Activated CD8-positive, alpha-beta memory T cell treated with anti-CD3 and anti-CD28 coated beads, Interleukin-2, amount 50 U/mL, for 4 hours (primary cell): Measurements from ENCODE around the gene MEGF6.
A peak's percentile ranks its signal among the peaks of the same experiment; 100 is the strongest.

ENCODE experiments used
- DNase-seq: peaks from one replicate; pipeline ENCODE4 v3.0.0-alpha.2; 2020

The MEGF6 gene

DNA sequence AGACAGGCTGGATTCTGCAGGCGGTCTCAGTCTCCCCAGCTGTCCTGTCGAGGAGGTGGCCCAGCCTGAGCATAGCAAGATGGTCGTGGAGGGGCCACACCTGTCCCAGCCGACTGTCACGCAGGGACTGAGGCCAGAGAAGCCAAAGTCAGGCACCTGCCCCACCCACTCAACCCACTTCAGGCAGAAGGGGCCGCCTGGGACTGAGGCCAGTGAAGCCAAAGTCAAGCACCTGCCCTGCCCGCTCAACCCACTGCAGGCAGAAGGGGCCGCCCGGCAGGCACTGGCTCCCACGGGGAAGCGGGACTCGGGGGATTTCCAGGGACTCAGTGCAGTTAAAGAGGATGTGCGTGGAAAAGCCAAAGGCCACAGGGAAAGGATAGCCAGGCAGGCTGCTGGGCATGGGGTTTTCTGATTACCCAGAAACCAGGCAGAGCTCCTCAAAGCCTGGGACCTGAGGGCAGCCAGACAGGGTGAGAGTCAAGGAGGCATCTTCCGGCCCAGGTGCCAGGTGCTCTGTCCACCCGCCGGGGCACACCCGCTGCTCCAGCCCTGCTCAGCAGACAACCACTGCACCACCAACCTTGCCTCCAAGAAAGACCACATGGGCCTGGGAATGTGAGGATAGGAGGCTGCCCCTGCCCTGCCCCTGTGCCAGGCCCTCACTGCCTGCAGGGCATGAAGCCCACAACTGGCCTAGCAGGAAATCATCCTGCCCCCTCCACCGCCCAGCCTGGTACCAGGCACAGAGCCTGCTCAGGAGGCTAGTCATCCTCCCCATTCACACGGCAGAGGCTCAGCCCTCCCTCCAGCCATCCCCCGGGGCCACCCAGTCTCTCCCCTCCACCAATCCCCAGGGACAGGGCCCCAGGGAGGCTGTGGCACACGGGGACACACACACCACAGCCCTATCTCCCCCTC is 41.0 kb downstream of the MEGF6 start:
- DNase-seq: no peak

DNA sequence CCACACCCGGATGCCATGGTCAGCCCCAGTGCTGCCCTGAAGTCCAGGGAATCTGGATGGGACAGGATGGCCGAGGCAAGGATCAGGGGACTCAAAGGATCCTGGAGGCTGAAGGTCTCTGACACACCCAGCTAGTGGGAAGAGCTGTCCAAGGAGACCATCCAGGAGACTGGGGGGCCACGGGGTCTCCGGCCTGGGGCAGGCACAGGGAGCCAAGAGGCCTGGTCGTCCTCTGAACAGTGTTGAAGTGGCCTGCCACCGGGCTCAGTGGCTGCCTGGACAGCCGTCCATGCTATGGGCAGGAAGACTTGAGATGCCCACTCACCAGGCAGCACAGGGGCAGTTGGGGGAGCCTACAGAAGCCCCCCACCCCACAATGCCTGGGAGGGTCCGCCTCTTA is 41.9 kb downstream of the MEGF6 start:
- DNase-seq: no peak

GRCh38 chr1:3568815-3569435 is 42.4 kb downstream of the MEGF6 start:
- no peak for DNase-seq

DNA sequence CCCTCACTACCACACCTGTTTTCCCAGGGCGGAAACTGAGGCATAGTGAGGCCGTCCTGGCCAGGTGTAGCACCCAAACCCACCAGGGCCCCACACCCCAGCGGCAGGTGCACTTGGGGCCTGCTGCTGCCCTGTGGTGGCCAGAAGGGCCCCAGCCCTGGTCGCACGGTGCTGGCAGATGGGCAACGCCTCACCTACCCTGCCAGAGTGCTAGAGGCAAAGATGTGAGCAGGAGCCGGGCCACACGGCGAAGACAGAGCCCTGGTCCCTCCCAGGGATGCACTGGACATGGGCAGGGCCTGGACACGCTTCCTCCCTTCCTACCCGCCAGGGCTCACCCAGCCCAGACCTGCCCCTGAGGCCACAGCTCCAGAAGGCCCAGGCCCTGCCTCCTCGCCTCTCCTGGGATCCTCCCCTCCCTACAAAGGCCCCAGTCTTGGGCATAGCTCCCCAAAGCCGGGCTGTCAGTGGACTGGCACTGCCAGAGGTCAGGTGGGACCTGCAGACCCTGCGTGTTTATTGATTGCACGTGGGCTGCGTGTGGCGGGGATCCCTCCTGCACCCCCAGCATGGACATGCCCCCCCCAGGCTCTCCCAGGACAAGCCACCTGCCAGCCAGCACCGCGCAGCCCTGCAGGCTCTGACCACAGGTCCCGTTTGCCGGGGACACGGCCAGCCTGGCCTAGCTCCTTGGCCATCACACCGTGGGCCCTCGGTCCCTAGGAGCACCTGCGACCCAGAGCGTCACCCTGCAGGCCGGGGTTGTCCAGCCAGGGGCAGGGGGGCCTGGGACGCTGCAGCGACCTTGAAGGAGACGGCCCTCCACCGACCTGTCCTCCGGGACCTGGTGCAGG is 44.1 kb downstream of the MEGF6 start:
- DNase-seq: no peak

GRCh38 chr1:3566003-3566885 is 45.1 kb downstream of the MEGF6 start:
- no peak for DNase-seq

DNA sequence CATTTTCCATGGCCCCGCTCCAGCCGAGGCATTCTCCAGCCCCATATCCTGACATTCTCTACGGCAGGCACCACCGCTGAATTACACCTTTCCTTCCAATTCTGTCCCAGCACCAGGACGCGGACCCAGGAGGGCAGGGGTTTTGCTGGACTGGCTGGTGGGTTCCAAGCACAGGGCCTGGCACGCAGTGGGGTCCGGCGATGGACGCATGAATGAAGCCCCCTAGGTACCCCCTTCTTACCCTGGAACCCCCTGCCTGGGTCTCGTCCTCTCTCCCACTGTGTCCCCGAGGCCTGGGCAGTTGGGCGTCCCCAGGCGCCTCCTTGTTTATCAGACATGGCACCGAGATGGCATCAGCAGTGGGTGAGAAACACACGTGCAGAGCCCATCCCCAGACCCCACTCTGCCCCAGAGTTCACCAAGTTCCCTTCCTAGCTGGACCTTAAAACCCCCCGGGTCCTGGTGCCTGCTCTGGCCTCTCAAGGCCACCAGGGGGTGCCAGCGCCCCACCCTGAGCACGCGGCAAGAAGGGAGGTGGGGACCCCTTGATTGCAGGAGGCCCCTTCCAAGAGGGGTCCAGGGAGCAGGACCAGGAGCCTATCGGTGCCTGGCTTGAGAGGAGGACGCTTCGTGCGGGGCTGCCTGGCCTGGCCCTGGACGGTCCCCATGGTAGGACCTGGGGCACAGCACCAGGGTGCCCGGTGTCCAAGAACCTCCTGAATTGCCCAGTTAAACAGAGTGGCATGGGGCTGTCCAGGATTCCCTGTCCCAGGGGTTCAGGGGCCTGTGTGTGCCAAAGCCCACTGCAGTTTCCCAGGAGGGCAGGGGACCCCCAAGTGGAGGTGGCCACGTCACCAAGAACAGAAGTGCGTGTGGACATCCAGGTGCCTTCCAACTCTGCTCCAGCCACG is 46.1 kb downstream of the MEGF6 start:
- DNase-seq: peak; percentile 53

DNA sequence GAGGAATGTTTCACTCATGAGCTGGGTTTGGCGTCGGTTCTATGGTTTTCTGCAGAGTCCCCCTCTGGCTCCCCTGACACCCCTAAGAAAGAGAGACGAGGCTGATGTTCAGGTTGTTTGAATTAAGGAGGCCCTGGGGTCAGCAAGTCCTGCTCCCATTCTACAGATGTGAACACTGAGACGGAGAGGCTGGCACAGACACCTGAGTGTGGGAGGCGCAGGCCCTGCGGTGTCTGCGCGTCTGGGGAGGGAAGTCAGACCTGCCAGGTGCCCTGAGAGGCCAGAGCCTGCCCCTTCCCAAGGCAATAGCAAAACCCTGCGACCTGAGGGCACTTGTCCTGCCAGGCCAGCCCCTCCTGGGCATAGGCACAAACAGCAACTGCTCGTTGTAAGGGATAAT is 47.7 kb downstream of the MEGF6 start:
- DNase-seq: no peak

DNA sequence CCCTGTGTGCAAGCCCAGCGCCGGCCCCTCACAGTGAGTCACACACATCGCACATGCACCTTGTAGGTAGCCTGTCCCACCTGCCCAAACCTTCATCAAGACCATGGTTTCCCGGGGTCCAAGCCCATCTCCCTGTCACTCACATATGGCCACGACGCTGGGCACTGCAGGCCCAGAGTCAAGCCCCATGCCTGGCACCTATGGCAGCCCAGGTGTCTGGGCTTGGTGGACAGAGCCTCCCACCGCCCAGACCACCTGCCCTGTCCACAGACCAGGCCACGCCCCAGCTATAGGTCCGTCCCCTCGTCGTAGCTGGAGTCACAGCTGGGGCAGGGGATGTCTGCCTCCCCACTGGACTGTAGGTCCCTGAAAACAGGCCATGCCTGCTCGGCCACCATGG is 48.2 kb downstream of the MEGF6 start:
- DNase-seq: no peak

DNA sequence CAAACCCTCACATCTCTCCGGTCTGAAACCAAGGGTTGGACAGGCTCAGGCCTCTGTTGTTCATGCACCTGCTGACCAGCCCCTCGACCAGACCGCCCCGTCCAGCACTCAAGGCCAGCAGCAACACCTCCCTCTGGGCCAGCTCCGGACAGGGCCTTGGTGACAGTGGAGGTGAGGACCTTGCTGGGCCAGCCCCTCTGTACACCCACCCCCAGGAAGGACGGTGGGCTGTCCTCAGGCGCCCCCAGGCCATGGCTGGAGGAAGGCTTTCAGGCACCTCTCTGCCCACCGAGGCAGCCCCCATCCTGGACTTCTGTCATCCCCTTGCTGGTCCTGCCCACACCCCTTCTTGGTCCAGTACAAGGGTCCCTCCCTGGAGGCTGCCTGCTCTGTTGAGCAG is 48.6 kb downstream of the MEGF6 start:
- no peak for DNase-seq

DNA sequence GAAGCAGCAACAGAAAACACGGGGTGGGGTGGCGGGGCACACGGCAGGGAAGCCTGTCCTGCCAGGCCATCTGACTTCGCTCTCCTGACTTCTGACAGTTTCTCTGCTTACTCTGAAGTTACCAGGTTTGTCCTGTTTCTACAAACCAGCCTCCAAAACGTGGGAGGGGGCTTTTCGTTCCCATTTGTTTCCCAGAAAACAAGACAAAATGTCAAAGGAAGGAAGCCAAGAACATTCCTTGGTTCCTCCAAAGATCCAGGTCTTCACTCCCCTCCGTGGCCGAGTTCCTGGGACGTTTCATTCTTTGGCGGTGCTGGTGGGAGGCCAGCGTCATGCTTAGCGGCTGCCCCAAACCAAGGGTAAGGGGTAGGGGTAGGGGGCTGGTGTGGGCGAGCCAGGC is 49.6 kb downstream of the MEGF6 start:
- no peak for DNase-seq

DNA sequence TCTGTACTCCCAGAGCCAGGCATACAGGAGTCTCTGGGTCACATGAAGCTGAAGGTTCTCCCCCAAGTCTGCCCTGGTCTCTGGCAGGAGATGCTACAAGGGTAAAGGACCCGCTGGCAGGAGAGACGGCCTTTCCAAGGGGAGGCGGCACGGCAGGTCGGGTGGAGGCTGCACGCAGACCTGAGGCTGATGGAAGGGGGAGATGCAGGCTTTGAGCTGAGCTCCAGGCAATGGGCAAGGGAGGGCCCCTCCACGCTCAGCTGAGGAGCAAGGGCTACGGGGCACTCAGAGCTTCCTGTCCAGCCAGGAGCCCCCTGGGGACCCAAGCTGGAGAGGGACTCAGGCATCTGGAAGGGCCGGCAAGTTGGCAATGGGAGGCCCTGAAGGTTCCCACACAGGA is 50.3 kb downstream of the MEGF6 start:
- no peak for DNase-seq

GRCh38 chr1:3560251-3560871 is 50.9 kb downstream of the MEGF6 start:
- no peak for DNase-seq

GRCh38 chr1:3558036-3558726 is 53.1 kb downstream of the MEGF6 start:
- DNase-seq: no peak

- no peak for DNase-seq
These were observed 53.9 kb downstream of the MEGF6 start for GRCh38 chr1:3557366-3557765.

GRCh38 chr1:3556336-3556735 is 55.0 kb downstream of the MEGF6 start:
- DNase-seq: no peak

GRCh38 chr1:3555131-3555920 is 56.0 kb downstream of the MEGF6 start:
- no peak for DNase-seq

DNA sequence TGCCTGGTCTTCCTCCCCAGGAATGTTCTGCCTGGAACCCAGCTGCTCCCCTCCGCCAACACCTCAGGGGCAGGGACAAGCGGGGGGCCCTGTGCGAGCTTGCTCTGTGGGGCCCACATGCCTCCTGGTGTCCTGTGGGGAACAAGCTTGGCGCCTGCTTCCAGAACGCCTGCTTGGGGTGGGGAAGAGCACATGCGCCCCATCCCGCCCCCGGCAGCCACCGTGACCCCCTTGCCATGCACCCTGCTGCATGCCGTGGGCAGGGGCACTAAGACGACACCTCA is 57.4 kb downstream of the MEGF6 start:
- DNase-seq: no peak

GRCh38 chr1:3553166-3553939 is 58.0 kb downstream of the MEGF6 start:
- DNase-seq: no peak

GRCh38 chr1:3552751-3553150 is 58.6 kb downstream of the MEGF6 start:
- no peak for DNase-seq
